Measurements from ENCODE around the gene MYH10. TPM values are rescaled to one million over a fixed set of nuclear protein-coding genes. Genes with fewer than 3 reads are reported as not detected.

Gene MYH10
- total and polyA plus RNA-seq, 12 donors = 10.3 to 61.0 (median 36.2) TPM

DNA sequence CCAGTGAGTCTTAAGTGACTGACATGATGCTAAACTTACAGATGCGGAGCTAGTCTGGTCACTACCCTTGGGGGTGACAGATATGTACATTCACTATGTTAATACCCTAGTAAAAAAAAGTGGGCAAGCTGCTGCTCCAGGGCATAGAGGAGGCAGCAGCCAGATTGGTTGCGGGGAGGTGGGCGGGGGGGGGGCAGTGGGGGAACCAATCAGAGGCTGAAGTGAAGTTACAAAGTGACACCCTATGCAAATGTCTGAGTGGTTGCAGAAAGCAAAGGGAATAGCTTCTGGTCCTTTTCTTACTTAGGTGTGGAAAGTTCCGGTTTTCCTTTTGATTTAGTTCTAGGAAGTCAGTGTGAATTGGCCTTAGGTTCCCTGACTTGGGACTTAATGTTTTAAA lies 182.7 kb downstream of the MYH10 start:
- 51 to 57% methylated on average over 4 of the region's 4 CpGs for WGBS, 2 donors
- intact Hi-C loops (cut with DNase I) = loop anchor here in 1 of 10 donors (10.0 kb wide), 1 partner anchor 63 kb away; the partner anchor contains the start of gene RPL26
- H3K9me3 ChIP-seq = no peaks in the 10 kb centered on the region
- DNase-seq = no peak
- TF ChIP-seq CTCF (IDR thresholded peaks at IDR 0.05) = no peak
- peaks cover 0 to 96% (median 41%) of the 10 kb centered on the region in 9 donors for H3K36me3 ChIP-seq
- peak in 6 of 8 donors; percentile 19 to 54 (median 44) for ATAC-seq
- H3K4me1 ChIP-seq = peaks cover 0 to 58% (median 43%) of the 10 kb centered on the region in 9 donors
- no peaks in the 10 kb centered on the region for H3K27me3 ChIP-seq
- peak overlapping the region in 5 of 10 donors; percentile 1 to 59 (median 8) for H3K27ac ChIP-seq
- H3K4me3 ChIP-seq = no peak overlapping the region

DNA sequence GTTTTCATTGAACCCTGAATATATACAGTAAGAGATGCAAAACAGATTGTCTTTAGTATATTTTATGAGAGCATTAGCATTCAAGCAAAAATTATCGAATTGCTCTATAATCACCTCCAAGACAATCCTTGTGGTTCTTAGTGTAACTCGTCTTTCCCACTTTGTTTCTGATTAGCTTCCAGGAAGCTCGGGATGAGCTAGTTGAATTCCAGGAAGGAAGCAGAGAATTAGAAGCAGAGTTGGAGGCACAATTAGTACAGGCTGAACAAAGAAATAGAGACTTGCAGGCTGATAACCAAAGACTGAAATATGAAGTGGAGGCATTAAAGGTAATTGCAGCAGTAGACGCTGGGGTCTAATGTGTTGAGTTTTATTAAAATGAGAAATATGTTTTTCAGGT lies 185.0 kb downstream of the MYH10 start:
- Histone ChIP-seq H3K4me1 (peaks cover 0 to 80% (median 63%) of the 10 kb centered on the region in 9 donors), H3K9me3 (no peaks in the 10 kb centered on the region), H3K27ac (peak overlapping the region in 5 of 10 donors; percentile 29 to 72 (median 32)), H3K36me3 (peaks cover 0 to 73% (median 29%) of the 10 kb centered on the region in 9 donors), H3K27me3 (no peaks in the 10 kb centered on the region), H3K4me3 (peak overlapping the region in 1 of 10 donors; percentile 3)
- 51 to 59% methylated on average over 4 of the region's 4 CpGs for WGBS, 2 donors
- TF ChIP-seq CTCF (IDR thresholded peaks at IDR 0.05) = no peak
- intact Hi-C loops (cut with DNase I) = loop anchor here in 1 of 10 donors (10.0 kb wide), 1 partner anchor 61 kb away; the partner anchor contains the start of gene RPL26
- no peak for DNase-seq
- peak in 1 of 8 donors; percentile 48 for ATAC-seq

GRCh38 chr17:8444494-8444893 lies 186.0 kb downstream of the MYH10 start:
- intact Hi-C loops (cut with DNase I) = loop anchor here in 1 of 10 donors (10.0 kb wide), 1 partner anchor 60 kb away; the partner anchor contains the start of gene RPL26
- peaks cover 0 to 88% (median 67%) of the 10 kb centered on the region in 9 donors for H3K4me1 ChIP-seq
- DNase-seq (no peak), ATAC-seq (no peak)
- H3K9me3 ChIP-seq = no peaks in the 10 kb centered on the region
- no peak overlapping the region for H3K4me3 ChIP-seq
- 67 to 68% methylated on average over 4 of the region's 4 CpGs for whole genome bisulfite sequencing, 2 donors
- peaks cover 0 to 72% (median 26%) of the 10 kb centered on the region in 9 donors for H3K36me3 ChIP-seq
- peak overlapping the region in 2 of 10 donors; percentile 18 to 32 for H3K27ac ChIP-seq
- H3K27me3 ChIP-seq = no peaks in the 10 kb centered on the region
- no peak for TF ChIP-seq CTCF (IDR thresholded peaks at IDR 0.05)

DNA sequence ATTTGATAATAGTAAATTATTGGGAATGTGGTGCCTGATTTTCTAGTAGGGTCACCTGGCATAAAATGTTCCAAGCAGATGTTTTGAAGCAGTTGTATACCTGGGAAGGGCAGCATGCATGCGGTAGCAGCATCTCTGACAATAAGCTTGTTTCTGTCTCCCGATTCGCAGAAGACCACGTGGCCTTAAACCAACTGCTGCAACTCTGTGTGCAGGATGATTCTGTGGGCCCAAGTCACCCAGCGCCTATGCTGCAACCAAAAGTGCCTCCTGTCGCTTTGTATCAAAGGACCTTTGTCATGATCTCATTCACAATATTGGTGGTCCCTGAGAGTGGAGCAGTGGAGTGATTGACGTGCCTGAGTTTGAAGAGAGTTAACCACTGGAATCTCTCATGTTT lies 186.8 kb downstream of the MYH10 start:
- WGBS, 2 donors = 76 to 89% methylated on average over 7 of the region's 7 CpGs
- DNase-seq = no peak
- Histone ChIP-seq H3K4me1 (peaks cover 0 to 86% (median 66%) of the 10 kb centered on the region in 9 donors), H3K4me3 (no peak overlapping the region), H3K36me3 (peaks cover 0 to 72% (median 19%) of the 10 kb centered on the region in 9 donors), H3K27me3 (no peaks in the 10 kb centered on the region), H3K9me3 (no peaks in the 10 kb centered on the region), H3K27ac (peak overlapping the region in 1 of 10 donors; percentile 5)
- ATAC-seq = no peak
- intact Hi-C loops (cut with DNase I) = loop anchor here in 1 of 10 donors (10.0 kb wide), 1 partner anchor 59 kb away; the partner anchor contains the start of gene RPL26
- no peak for TF ChIP-seq CTCF (IDR thresholded peaks at IDR 0.05)
